Mucosa of stomach (tissue), 1 donor: ENCODE data around the gene ARL14EPL.

Source experiments
- H3K27me3 ChIP-seq: one replicate; pipeline ENCODE4 v1.7.0; 2013; ENCODE audit warnings: mild to moderate bottlenecking, low read length; ENCODE audit not compliant: control insufficient read depth, insufficient read depth
- H3K36me3 ChIP-seq: one replicate; pipeline ENCODE4 v1.7.0; 2013; ENCODE audit warnings: low read length; ENCODE audit not compliant: control insufficient read depth, insufficient read depth
- H3K4me1 ChIP-seq: one replicate; pipeline ENCODE4 v1.7.0; 2013; ENCODE audit warnings: mild to moderate bottlenecking, low read length; ENCODE audit not compliant: control insufficient read depth, insufficient read depth
- H3K4me3 ChIP-seq: one replicate; pipeline ENCODE4 v1.7.0; 2013; ENCODE audit warnings: low read length
- H3K9ac ChIP-seq: one replicate; pipeline ENCODE4 v1.7.0; 2013; ENCODE audit warnings: mild to moderate bottlenecking, low read length, moderate library complexity
- H3K9me3 ChIP-seq: one replicate; pipeline ENCODE4 v1.7.0; 2013; ENCODE audit warnings: mild to moderate bottlenecking, low read length, moderate library complexity; ENCODE audit not compliant: control insufficient read depth
- donor health status: Pancreatic carcinoma.

Gene ARL14EPL

GRCh38 chr5:116032094-116032517 lies at the start of gene ARL14EPL:
TSS of gene ARL14EPL (plus strand) at chr5:116032472. CDS start at chr5:116051466, 18,994 bp downstream.
- Histone ChIP-seq H3K4me3 (no peak within 1 kb of the TSS), H3K36me3 (no peaks in the 10 kb centered on the region), H3K9ac (no peak within 1 kb of the TSS), H3K9me3 (no peaks in the 10 kb centered on the region), H3K4me1 (no peaks in the 10 kb centered on the region), H3K27me3 (no peaks in the 10 kb centered on the region)

- no peaks in the 10 kb centered on the region for H3K36me3 ChIP-seq
- no peaks in the 10 kb centered on the region for H3K9me3 ChIP-seq
- H3K9ac ChIP-seq, result no peak overlapping the region
- H3K27me3 ChIP-seq, result no peaks in the 10 kb centered on the region
- H3K4me1 ChIP-seq, result no peaks in the 10 kb centered on the region
- no peak overlapping the region for H3K4me3 ChIP-seq
Measured at GRCh38 chr5:115983519-115983918, 48.8 kb upstream of the ARL14EPL start.

GRCh38 chr5:115985802-115986757 lies 46.2 kb upstream of the ARL14EPL start:
- H3K27me3 ChIP-seq, result no peaks in the 10 kb centered on the region
- H3K4me3 ChIP-seq, result no peak overlapping the region
- H3K4me1 ChIP-seq, result no peaks in the 10 kb centered on the region
- no peak overlapping the region for H3K9ac ChIP-seq
- H3K9me3 ChIP-seq, result no peaks in the 10 kb centered on the region
- no peaks in the 10 kb centered on the region for H3K36me3 ChIP-seq

GRCh38 chr5:115988002-115988401 lies 44.3 kb upstream of the ARL14EPL start:
- Histone ChIP-seq H3K27me3 (no peaks in the 10 kb centered on the region), H3K4me3 (no peak overlapping the region), H3K36me3 (no peaks in the 10 kb centered on the region), H3K4me1 (no peaks in the 10 kb centered on the region), H3K9me3 (no peaks in the 10 kb centered on the region), H3K9ac (no peak overlapping the region)

GRCh38 chr5:115992848-115993350 lies 39.4 kb upstream of the ARL14EPL start:
- H3K27me3 ChIP-seq, result no peaks in the 10 kb centered on the region
- H3K9ac ChIP-seq, result no peak overlapping the region
- H3K4me1 ChIP-seq, result no peaks in the 10 kb centered on the region
- no peaks in the 10 kb centered on the region for H3K9me3 ChIP-seq
- H3K36me3 ChIP-seq, result no peaks in the 10 kb centered on the region
- H3K4me3 ChIP-seq, result no peak overlapping the region

GRCh38 chr5:115995351-115995750 lies 36.9 kb upstream of the ARL14EPL start:
- Histone ChIP-seq H3K9ac (no peak overlapping the region), H3K27me3 (no peaks in the 10 kb centered on the region), H3K36me3 (no peaks in the 10 kb centered on the region), H3K4me3 (no peak overlapping the region), H3K4me1 (no peaks in the 10 kb centered on the region), H3K9me3 (no peaks in the 10 kb centered on the region)

GRCh38 chr5:116002116-116002906 lies 30.0 kb upstream of the ARL14EPL start:
- Histone ChIP-seq H3K4me3 (no peak overlapping the region), H3K36me3 (no peaks in the 10 kb centered on the region), H3K27me3 (no peaks in the 10 kb centered on the region), H3K4me1 (no peaks in the 10 kb centered on the region), H3K9ac (no peak overlapping the region), H3K9me3 (no peaks in the 10 kb centered on the region)

GRCh38 chr5:116004248-116004647 lies 28.0 kb upstream of the ARL14EPL start:
- H3K4me3 ChIP-seq, result no peak overlapping the region
- H3K27me3 ChIP-seq, result no peaks in the 10 kb centered on the region
- H3K4me1 ChIP-seq, result no peaks in the 10 kb centered on the region
- no peaks in the 10 kb centered on the region for H3K9me3 ChIP-seq
- H3K36me3 ChIP-seq, result no peaks in the 10 kb centered on the region
- no peak overlapping the region for H3K9ac ChIP-seq

- Histone ChIP-seq H3K9me3 (no peaks in the 10 kb centered on the region), H3K4me1 (no peaks in the 10 kb centered on the region), H3K36me3 (no peaks in the 10 kb centered on the region), H3K4me3 (no peak overlapping the region), H3K9ac (no peak overlapping the region), H3K27me3 (no peaks in the 10 kb centered on the region)
Measured at GRCh38 chr5:116009806-116010205, 22.5 kb upstream of the ARL14EPL start.

GRCh38 chr5:116011046-116011445 lies 21.2 kb upstream of the ARL14EPL start:
- Histone ChIP-seq H3K9ac (no peak overlapping the region), H3K36me3 (no peaks in the 10 kb centered on the region), H3K9me3 (no peaks in the 10 kb centered on the region), H3K27me3 (no peaks in the 10 kb centered on the region), H3K4me3 (no peak overlapping the region), H3K4me1 (no peaks in the 10 kb centered on the region)

GRCh38 chr5:116013207-116013785 lies 19.0 kb upstream of the ARL14EPL start:
- no peaks in the 10 kb centered on the region for H3K36me3 ChIP-seq
- H3K4me3 ChIP-seq, result no peak overlapping the region
- no peaks in the 10 kb centered on the region for H3K9me3 ChIP-seq
- no peaks in the 10 kb centered on the region for H3K27me3 ChIP-seq
- H3K9ac ChIP-seq, result no peak overlapping the region
- no peaks in the 10 kb centered on the region for H3K4me1 ChIP-seq
